Ishikawa (cell line): Measurements from ENCODE around the gene BCR.

Source experiments
- CEBPB ChIP-seq: IDR thresholded peaks from 2 replicates; pipeline ENCODE4 v1.6.1; 2012
- FOXM1 ChIP-seq: IDR thresholded peaks from 2 replicates; pipeline ENCODE4 v1.6.1; 2012; ENCODE audit warnings: low read depth, borderline replicate concordance

GRCh38 chr22:23204125-23204488 is 23.8 kb downstream of the BCR start:
- TF ChIP-seq CEBPB (no peak), FOXM1 (no peak)
